SK-N-SH treated with all-trans-retinoic acid at 6 μM for 48 hours (cell line): ENCODE results near the gene TSKU.

ENCODE experiments used
- ATAC-seq: fragments of 200-7000 bp; cut with Tn5 transposase; 3 replicates; pipeline ENCODE4 v1.9.1; 2020; ENCODE audit warnings: mild to moderate bottlenecking, moderate library complexity
- ARNTL ChIP-seq: fragments of 450-650 bp; formaldehyde crosslinking; IDR thresholded peaks from 2 replicates; pipeline ENCODE4 v1.5.0; 2020; ENCODE audit warnings: low read depth, mild to moderate bottlenecking, moderate library complexity, borderline replicate concordance
- BACH2 ChIP-seq: fragments of 250-450 bp; sonication (Bioruptor Pico); IDR thresholded peaks from 2 replicates; pipeline ENCODE4 v1.9.0; 2021; ENCODE audit warnings: mild to moderate bottlenecking, borderline replicate concordance
- CSDC2 ChIP-seq: fragments of 250-450 bp; sonication (Bioruptor Pico); IDR thresholded peaks from 2 replicates; pipeline ENCODE4 v1.5.0; 2020; ENCODE audit warnings: mild to moderate bottlenecking, moderate library complexity
- ESRRG ChIP-seq: fragments of 250-450 bp; sonication (Bioruptor Pico); IDR thresholded peaks from 2 replicates; pipeline ENCODE4 v1.6.1; 2021; ENCODE audit warnings: mild to moderate bottlenecking
- GLIS3 ChIP-seq: fragments of 250-450 bp; sonication (Bioruptor Pico); IDR thresholded peaks from 2 replicates; pipeline ENCODE4 v1.5.0; 2020; ENCODE audit warnings: mild to moderate bottlenecking, moderate library complexity
- ISL1 ChIP-seq: fragments of 250-450 bp; sonication (Bioruptor Pico); IDR thresholded peaks from 2 replicates; pipeline ENCODE4 v2.1.2; 2022; ENCODE audit warnings: mild to moderate bottlenecking, moderate library complexity
- OSR1 ChIP-seq: fragments of 250-450 bp; sonication (Bioruptor Pico); IDR thresholded peaks from 2 replicates; pipeline ENCODE4 v1.8.0; 2022; ENCODE audit warnings: moderate library complexity, mild to moderate bottlenecking, inconsistent platforms
- RARB ChIP-seq: fragments of 250-450 bp; sonication (Bioruptor Pico); IDR thresholded peaks from 2 replicates; pipeline ENCODE4 v1.8.0; 2021; ENCODE audit warnings: mild to moderate bottlenecking, moderate library complexity
- SNAI2 ChIP-seq: fragments of 250-450 bp; sonication (Bioruptor Pico); IDR thresholded peaks from 2 replicates; pipeline ENCODE4 v1.5.0; 2020; ENCODE audit warnings: mild to moderate bottlenecking, moderate library complexity
- TCF4 ChIP-seq: fragments of 250-450 bp; sonication (Bioruptor Pico); IDR thresholded peaks from 2 replicates; pipeline ENCODE4 v1.8.0; 2021; ENCODE audit warnings: mild to moderate bottlenecking, moderate library complexity, borderline replicate concordance
- TOX ChIP-seq: fragments of 250-450 bp; sonication (Bioruptor Pico); IDR thresholded peaks from 2 replicates; pipeline ENCODE4 v1.8.0; 2021; ENCODE audit warnings: mild to moderate bottlenecking, moderate library complexity, borderline replicate concordance
- ZC3H10 ChIP-seq: fragments of 250-450 bp; sonication (Bioruptor Pico); IDR thresholded peaks from 2 replicates; pipeline ENCODE4 v1.5.1; 2021; ENCODE audit warnings: mild to moderate bottlenecking, moderate library complexity
- ZFP3 ChIP-seq: fragments of 250-450 bp; sonication (Bioruptor Pico); IDR thresholded peaks from 2 replicates; pipeline ENCODE4 v1.5.0; 2020; ENCODE audit warnings: mild to moderate bottlenecking, moderate library complexity
- ZFP30 ChIP-seq: fragments of 450-650 bp; formaldehyde crosslinking; IDR thresholded peaks from 2 replicates; pipeline ENCODE4 v1.5.0; 2022; ENCODE audit warnings: mild to moderate bottlenecking, moderate library complexity
- ZNF8 ChIP-seq: fragments of 450-650 bp; formaldehyde crosslinking; IDR thresholded peaks from 2 replicates; pipeline ENCODE4 v1.5.0; 2020; ENCODE audit warnings: mild to moderate bottlenecking, moderate library complexity
- TF ChIP-seq, protein P1 (sequence below): fragments of 250-450 bp; sonication (Bioruptor Pico); IDR thresholded peaks from 2 replicates; pipeline ENCODE4 v1.8.0; 2021; ENCODE audit warnings: low read depth, mild to moderate bottlenecking, moderate library complexity, borderline replicate concordance
- TF ChIP-seq, protein P2 (sequence below): fragments of 250-450 bp; sonication (Bioruptor Pico); IDR thresholded peaks from 2 replicates; pipeline ENCODE4 v1.5.1; 2021; ENCODE audit warnings: mild to moderate bottlenecking, moderate library complexity
- TF ChIP-seq, protein P3 (sequence below): fragments of 250-450 bp; sonication (Bioruptor Pico); IDR thresholded peaks from 2 replicates; pipeline ENCODE4 v1.8.0; 2020; ENCODE audit warnings: mild to moderate bottlenecking, moderate library complexity, borderline replicate concordance
- TF ChIP-seq, protein P4 (sequence below): fragments of 250-450 bp; sonication (Bioruptor Pico); IDR thresholded peaks from 2 replicates; pipeline ENCODE4 v1.5.0; 2020; ENCODE audit warnings: mild to moderate bottlenecking, moderate library complexity
- TF ChIP-seq, protein P5 (sequence below): fragments of 250-450 bp; sonication (Bioruptor Pico); IDR thresholded peaks from 2 replicates; pipeline ENCODE4 v1.5.1; 2020; ENCODE audit warnings: low read depth, mild to moderate bottlenecking, moderate library complexity

The TSKU gene

DNA sequence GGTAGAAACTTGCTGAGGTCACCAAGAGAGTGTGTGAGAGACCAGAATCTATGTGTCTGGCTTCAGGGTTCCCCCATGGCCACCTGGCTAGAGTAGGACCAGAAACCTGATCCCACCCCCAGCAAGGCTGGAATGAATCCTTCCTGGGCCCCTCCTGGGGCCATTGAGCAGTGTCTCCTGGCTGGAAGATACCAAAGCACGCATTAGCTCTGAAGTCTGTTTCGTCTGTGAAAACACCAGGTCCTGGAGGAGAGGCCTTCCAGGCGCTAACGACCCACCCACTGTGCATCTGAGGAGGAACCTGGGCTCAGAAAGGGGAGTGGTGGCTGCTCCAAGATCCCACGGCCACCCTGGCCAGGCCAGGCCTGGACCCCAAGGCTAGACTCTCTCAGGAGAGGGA is 15.5 kb upstream of the TSKU start:
- TF ChIP-seq ISL1 (CRISPR knock-in tag) (no peak), BACH2 (CRISPR knock-in tag) (no peak), ZFP30 (CRISPR knock-in tag) (no peak), TCF4 (CRISPR knock-in tag) (no peak), RARB (CRISPR knock-in tag) (no peak), CSDC2 (CRISPR knock-in tag) (no peak), ZNF8 (CRISPR knock-in tag) (no peak), ZC3H10 (CRISPR knock-in tag) (no peak), OSR1 (CRISPR knock-in tag) (no peak), ARNTL (CRISPR knock-in tag) (no peak)
- TF ChIP-seq, protein P1, sequence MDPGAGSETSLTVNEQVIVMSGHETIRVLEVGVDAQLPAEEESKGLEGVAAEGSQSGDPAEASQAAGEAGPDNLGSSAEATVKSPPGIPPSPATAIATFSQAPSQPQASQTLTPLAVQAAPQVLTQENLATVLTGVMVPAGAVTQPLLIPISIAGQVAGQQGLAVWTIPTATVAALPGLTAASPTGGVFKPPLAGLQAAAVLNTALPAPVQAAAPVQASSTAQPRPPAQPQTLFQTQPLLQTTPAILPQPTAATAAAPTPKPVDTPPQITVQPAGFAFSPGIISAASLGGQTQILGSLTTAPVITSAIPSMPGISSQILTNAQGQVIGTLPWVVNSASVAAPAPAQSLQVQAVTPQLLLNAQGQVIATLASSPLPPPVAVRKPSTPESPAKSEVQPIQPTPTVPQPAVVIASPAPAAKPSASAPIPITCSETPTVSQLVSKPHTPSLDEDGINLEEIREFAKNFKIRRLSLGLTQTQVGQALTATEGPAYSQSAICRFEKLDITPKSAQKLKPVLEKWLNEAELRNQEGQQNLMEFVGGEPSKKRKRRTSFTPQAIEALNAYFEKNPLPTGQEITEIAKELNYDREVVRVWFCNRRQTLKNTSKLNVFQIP (CRISPR knock-in tag): no peak
- TF ChIP-seq, protein P2, sequence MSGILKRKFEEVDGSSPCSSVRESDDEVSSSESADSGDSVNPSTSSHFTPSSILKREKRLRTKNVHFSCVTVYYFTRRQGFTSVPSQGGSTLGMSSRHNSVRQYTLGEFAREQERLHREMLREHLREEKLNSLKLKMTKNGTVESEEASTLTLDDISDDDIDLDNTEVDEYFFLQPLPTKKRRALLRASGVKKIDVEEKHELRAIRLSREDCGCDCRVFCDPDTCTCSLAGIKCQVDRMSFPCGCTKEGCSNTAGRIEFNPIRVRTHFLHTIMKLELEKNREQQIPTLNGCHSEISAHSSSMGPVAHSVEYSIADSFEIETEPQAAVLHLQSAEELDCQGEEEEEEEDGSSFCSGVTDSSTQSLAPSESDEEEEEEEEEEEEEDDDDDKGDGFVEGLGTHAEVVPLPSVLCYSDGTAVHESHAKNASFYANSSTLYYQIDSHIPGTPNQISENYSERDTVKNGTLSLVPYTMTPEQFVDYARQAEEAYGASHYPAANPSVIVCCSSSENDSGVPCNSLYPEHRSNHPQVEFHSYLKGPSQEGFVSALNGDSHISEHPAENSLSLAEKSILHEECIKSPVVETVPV: no peak
- TF ChIP-seq, protein P3, sequence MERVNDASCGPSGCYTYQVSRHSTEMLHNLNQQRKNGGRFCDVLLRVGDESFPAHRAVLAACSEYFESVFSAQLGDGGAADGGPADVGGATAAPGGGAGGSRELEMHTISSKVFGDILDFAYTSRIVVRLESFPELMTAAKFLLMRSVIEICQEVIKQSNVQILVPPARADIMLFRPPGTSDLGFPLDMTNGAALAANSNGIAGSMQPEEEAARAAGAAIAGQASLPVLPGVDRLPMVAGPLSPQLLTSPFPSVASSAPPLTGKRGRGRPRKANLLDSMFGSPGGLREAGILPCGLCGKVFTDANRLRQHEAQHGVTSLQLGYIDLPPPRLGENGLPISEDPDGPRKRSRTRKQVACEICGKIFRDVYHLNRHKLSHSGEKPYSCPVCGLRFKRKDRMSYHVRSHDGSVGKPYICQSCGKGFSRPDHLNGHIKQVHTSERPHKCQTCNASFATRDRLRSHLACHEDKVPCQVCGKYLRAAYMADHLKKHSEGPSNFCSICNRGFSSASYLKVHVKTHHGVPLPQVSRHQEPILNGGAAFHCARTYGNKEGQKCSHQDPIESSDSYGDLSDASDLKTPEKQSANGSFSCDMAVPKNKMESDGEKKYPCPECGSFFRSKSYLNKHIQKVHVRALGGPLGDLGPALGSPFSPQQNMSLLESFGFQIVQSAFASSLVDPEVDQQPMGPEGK: no peak
- no peak for ATAC-seq

DNA sequence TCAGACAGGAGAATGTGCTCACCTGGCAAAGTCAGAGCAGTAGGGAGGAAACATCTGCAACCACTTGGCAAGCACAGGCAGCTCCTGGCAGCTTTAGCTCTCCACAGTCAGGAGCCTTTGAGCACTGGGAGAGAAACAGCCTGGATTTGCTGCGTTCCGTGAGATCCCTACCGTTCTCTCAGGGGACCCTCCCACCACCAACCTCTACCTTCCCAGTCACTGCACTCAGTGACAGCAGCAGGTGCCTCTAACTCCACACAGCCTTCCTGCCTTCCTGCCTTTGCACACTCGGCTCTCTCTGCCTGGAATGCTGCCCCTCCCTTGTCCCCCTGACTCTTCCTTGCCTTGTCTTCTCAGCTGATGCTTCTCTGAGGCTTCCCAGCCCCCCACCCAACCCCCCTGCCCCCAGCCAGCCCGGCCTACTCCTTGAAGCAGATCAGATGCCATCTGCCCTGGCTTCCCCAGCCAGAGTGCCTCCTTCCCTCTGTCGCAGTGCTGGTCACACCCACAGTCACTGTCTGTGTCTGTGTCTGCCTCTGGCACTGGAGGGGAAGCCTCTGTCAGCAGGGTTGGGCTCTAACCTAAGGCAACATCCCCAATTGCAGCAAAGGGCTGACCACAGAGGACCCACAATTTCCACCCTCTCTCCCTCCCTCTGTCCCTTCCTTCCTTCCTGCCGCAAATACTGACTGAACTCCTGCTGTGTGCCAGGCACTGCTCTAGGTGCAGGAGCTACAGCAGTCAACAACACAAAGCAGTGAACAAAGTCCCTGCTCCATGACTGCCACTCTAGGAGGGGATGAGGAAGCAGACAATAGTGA is 14.9 kb upstream of the TSKU start:
- peak; percentile 49 for ATAC-seq
- TF ChIP-seq GLIS3 (no peak), ISL1 (CRISPR knock-in tag) (no peak), ZNF8 (CRISPR knock-in tag) (no peak), CSDC2 (CRISPR knock-in tag) (no peak), OSR1 (CRISPR knock-in tag) (no peak), TOX (CRISPR knock-in tag) (no peak), TCF4 (CRISPR knock-in tag) (no peak), ZFP3 (CRISPR knock-in tag) (no peak), SNAI2 (CRISPR knock-in tag) (no peak), ARNTL (CRISPR knock-in tag) (no peak), BACH2 (CRISPR knock-in tag) (no peak), ZFP30 (CRISPR knock-in tag) (no peak), ESRRG (CRISPR knock-in tag) (no peak), ZC3H10 (CRISPR knock-in tag) (no peak)
- TF ChIP-seq, protein P4, sequence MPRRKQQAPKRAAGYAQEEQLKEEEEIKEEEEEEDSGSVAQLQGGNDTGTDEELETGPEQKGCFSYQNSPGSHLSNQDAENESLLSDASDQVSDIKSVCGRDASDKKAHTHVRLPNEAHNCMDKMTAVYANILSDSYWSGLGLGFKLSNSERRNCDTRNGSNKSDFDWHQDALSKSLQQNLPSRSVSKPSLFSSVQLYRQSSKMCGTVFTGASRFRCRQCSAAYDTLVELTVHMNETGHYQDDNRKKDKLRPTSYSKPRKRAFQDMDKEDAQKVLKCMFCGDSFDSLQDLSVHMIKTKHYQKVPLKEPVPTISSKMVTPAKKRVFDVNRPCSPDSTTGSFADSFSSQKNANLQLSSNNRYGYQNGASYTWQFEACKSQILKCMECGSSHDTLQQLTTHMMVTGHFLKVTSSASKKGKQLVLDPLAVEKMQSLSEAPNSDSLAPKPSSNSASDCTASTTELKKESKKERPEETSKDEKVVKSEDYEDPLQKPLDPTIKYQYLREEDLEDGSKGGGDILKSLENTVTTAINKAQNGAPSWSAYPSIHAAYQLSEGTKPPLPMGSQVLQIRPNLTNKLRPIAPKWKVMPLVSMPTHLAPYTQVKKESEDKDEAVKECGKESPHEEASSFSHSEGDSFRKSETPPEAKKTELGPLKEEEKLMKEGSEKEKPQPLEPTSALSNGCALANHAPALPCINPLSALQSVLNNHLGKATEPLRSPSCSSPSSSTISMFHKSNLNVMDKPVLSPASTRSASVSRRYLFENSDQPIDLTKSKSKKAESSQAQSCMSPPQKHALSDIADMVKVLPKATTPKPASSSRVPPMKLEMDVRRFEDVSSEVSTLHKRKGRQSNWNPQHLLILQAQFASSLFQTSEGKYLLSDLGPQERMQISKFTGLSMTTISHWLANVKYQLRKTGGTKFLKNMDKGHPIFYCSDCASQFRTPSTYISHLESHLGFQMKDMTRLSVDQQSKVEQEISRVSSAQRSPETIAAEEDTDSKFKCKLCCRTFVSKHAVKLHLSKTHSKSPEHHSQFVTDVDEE (CRISPR knock-in tag): no peak
- TF ChIP-seq, protein P3: no peak
- TF ChIP-seq, protein P2: no peak
- TF ChIP-seq, protein P5, sequence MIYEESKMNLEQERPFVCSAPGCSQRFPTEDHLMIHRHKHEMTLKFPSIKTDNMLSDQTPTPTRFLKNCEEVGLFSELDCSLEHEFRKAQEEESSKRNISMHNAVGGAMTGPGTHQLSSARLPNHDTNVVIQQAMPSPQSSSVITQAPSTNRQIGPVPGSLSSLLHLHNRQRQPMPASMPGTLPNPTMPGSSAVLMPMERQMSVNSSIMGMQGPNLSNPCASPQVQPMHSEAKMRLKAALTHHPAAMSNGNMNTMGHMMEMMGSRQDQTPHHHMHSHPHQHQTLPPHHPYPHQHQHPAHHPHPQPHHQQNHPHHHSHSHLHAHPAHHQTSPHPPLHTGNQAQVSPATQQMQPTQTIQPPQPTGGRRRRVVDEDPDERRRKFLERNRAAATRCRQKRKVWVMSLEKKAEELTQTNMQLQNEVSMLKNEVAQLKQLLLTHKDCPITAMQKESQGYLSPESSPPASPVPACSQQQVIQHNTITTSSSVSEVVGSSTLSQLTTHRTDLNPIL (CRISPR knock-in tag): no peak
